ENCODE data around the gene JMJD6.

JMJD6 gene

DNA sequence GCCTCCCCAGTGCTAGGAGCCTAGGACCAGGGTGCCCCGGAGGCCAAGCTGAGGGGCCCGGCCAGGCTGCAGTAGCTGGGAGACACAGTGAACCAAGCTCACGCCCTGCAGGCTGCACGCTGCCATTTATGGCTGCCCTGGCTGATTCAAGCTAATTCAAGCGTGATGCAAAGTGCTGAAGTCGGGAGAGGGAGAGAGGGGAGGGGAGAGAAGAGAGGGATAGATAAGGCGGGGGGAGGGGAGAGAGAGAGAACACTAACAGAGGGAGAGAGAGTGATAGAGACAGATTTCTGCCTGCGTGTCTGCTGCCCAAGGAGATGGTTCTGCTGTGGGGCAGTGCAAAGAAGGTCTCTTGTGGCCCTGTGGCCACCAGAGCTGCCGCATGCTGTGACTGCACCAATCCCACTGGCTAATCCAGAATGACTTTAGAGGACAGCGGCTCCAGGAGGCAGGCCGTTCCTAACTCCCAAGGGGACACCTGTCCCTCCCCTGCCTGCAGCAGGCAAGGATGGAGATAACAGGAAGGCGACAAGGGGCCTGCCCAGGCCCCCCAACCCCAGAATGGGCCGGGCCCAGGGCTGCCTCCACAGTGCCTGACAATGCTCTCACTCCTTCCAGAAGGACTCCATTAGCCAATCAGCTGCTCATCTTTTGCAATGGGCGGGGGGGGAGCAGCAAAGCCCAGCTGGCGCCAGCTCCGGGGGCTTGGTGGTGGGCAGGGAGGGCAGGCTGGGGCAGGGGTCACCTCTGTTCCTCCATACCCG, 28.5 kb downstream of the JMJD6 start:
- DNase-seq, result peak; percentile 53

DNA sequence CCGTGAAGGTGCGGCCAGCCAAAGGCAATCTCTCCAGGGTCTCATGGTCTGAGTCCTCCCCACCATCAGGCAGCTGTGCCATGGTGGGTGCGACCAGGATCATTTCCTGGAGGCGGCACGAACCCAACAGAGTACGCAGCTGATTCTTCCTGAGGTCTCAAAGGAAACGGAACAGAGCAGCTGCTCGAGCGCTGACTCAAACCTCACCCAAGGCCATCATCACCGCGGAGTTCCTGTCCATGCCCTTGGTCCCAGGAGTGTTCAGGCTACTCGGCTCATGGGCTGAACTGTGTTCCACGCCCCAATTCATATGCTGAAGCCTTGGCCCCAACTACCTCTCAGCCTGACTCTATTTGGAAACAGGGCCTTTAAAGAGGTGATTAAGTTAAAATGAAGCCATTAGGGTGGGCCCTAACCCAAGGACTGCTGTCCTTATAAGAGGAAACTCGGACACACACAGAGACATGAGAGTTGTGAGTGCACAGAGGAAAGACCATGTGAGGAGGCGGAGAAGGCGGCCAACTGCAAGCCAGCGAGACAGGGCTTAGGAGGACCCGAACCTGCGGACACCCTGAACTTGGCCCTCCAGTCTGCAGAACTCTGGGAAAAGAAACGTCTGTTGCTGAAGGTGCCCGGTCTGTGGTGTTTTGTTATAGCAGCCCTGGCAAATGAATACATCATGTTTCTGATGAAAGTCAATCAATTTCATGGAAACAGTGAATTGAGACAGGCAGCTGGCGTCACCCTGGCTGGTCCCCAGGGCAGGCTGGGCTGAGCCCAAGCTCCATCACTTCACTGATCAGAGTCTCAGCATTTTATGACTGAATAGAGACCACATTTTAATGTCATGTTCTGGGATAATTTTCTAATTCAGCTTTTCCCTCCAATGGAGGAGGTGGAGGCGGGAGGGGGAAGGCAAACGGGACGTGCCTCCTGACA, 29.4 kb downstream of the JMJD6 start:
- DNase-seq, result no peak

GRCh38 chr17:76695059-76695831, 31.2 kb downstream of the JMJD6 start:
- DNase-seq, result no peak

DNA sequence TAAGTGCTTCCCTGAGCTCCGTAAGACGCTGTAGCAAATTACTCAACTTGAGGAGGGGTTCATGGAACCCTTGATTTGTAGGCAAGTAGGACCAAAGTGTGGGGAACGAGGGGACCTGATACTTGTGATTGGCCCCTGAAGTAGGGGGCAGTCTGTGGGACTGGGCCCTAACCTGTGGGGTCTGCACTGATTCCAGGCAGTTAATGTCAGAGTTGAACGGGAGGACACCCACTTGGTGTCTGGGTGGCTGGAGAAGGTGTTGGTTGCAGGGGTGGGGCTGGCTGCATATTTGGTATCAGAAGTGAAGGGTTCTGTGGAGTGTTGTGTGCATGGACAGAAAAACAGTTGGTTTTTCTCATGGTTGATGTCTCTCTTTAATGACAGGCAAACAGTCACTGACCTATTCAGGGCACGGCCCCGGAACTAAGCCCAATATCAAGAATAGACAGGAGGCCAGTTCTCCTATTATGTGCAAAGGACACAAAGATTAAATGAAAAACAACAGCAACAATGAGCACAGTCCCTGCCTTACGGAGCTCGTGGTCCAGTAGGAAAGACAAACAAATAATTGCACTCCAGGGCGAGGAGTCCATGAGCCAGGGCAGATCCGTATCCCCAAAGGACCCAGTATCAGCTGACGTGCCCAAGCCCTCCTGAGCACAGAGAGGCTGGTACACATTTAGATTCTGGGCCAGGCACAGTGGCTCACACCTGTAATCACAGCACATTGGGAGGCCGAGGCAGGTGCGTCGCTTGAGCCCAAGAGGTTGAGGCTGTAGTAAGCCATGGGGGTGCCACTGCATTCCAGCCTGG, 34.8 kb downstream of the JMJD6 start:
- no peak for DNase-seq

GRCh38 chr17:76690596-76691280, 35.7 kb downstream of the JMJD6 start:
- DNase-seq, result no peak

- no peak for DNase-seq
Observed at GRCh38 chr17:76689859-76690258, 36.5 kb downstream of the JMJD6 start.

GRCh38 chr17:76688165-76688622, 38.2 kb downstream of the JMJD6 start:
- DNase-seq, result no peak

- DNase-seq, result no peak
Observed at GRCh38 chr17:76687298-76688164, 38.9 kb downstream of the JMJD6 start.

DNA sequence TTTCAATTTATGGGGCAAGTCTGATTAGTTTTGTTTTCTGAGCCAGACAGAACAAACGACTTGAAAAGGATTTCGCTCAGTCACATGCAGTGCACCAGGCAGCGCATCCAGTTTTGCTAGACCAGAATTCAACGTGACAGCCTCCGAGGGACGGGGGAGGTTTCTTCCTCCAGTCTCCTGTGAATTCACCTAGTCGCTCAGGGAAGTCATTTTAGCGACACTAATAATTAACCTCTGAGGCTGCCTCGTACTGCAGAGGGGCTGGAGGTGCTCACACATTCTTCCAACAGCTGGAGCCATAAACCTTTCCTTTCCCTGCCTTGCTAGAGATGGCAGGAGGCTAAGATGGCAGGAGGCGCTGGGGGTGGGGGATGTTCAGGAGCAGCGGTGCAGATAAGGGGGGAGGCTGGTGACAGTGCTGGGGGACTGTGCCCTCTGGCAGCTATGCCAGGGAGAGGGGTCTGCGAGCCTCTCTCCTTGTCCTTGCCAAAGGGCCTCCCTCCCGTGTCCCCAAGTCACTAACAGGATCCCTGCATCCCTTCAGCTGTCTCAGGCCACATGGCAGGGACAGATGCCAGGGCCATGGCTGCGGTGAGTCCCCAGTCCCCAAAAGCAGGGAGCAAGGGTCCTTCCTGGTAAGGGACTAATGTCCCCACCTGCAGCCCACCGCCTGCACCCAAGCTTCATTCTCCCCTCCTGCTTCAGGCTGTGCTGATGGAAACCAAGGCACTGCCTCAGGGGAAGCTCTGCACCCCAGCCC, 39.7 kb downstream of the JMJD6 start:
- DNase-seq, result no peak

GRCh38 chr17:76685846-76686245, 40.6 kb downstream of the JMJD6 start:
- DNase-seq, result no peak

- DNase-seq, result no peak
Observed at GRCh38 chr17:76685366-76685765, 41.0 kb downstream of the JMJD6 start.

GRCh38 chr17:76684756-76685155, 41.6 kb downstream of the JMJD6 start:
- no peak for DNase-seq

GRCh38 chr17:76683921-76684745, 42.3 kb downstream of the JMJD6 start:
- no peak for DNase-seq

GRCh38 chr17:76683011-76683755, 43.2 kb downstream of the JMJD6 start:
- DNase-seq, result no peak

DNA sequence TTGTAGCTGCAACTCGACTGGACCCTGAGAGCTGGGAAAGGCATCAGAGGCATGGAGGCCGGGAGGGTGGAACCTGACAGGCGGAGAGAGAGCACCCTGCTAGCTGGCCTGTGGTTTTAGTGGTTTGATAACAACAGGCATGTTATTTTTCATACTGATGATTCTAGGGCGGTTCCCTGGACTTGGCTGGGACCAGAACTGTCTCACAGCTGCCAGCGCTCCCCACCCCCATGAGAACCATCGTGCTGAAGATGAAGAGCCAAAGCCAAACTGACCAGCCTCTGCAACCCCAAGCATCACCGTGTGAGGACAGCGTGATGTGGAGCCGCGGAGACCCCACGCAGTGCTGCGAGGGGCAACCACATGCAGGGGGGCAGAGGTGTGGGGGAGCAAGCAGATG, 44.1 kb downstream of the JMJD6 start:
- DNase-seq, result no peak

DNA sequence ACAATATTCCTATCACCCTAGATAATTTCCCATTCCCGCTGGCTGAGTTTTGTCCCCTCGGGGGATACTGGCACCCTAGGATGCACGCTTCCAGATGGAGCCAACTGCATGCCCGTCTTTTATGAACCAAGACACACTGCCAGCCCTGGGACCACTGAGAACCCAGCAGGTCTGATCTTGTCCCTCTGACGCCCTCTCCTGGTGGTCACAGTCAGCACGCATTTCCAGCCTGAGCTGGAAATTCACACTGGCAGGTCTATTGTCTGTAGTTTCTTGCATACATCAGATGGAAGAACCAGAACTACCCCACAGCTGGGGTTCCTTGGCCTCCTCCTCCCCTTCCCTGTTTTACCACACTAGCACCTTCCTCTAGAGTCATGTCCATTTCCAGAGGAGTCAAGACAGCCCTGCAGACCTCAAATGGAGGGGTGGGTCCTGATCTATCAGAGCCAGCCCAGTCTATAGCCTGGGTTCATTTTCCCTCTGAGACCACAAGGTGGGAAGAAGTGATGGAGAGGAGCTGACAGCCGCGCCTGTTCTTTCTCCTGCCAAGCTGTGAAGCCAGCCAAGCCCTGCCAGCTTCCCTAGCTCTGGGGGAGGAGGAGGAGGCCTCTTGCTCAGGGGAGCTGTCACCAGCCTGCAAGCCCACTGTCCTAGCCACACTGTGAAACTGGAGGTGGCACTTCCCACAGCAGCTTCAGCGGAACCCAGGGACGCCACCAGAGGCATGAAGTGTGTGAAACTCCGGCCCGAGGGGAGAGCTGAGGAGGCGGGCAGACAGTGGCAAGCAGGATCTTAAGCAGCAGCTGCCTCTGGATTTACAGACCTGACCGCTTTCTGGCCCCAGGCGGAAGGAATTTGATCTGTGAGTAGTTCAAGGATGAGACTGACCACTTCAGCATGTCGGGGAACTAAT, 44.9 kb downstream of the JMJD6 start:
- DNase-seq, result peak; percentile 72

GRCh38 chr17:76679239-76679638, 47.2 kb downstream of the JMJD6 start:
- DNase-seq, result no peak

Measured in NCI-H510A treated with DMSO at 0.1 percent for 48 hours (cell line).